Measurements from ENCODE around the gene GAK.
"Not testable (repeated sequence)": the region's sequence is repeated elsewhere in the genome, so short reads cannot be mapped to it uniquely, and the experiment has no call there.

The GAK gene

DNA sequence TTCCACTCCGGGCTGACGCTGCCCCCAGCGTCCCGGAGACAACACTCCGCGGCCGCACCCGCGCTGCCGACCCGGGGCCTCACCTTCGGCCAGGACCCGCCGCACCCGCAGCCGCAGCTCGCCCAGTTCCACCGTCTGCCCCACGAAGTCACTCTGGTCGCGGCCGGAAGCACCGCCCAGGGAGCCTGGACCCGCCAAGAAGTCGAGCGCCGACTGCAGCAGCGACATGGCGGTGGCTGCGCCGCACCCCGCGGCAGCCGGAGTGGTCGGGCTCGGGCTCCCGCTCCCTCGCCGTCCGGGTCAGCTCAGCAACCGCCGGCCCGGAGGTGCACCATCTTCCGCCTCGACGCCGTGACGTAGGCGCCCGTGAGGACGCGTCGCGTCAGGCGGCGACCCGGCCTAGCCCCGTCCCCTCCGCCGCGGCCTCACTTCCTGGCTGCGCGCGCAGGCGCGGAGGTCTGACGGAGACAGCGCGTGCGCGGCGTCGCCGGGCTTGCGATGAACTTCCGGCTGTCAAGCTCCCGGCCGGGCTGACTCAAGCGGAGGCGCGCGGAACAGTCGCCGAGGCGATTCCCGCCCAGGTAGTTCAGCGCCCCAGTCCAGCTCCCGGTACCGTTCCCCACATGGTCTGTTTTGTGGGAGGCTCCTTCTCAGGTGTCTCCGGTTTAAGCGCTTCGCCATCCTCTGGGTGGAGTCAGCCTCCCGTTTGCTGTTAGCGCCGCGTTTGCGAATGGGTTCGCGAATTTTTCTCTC lies at the start of gene GAK, which contains the start of gene TMEM175:
TSS of gene GAK (minus strand) at position 357 of the 753 bp plus-strand sequence. CDS start at position 228, 129 bp downstream.
TSS of gene TMEM175 (plus strand) at position 501 of the 753 bp plus-strand sequence. CDS start 15,280 bp downstream, outside the sequence.
- peak; percentile 97 for DNase-seq

DNA sequence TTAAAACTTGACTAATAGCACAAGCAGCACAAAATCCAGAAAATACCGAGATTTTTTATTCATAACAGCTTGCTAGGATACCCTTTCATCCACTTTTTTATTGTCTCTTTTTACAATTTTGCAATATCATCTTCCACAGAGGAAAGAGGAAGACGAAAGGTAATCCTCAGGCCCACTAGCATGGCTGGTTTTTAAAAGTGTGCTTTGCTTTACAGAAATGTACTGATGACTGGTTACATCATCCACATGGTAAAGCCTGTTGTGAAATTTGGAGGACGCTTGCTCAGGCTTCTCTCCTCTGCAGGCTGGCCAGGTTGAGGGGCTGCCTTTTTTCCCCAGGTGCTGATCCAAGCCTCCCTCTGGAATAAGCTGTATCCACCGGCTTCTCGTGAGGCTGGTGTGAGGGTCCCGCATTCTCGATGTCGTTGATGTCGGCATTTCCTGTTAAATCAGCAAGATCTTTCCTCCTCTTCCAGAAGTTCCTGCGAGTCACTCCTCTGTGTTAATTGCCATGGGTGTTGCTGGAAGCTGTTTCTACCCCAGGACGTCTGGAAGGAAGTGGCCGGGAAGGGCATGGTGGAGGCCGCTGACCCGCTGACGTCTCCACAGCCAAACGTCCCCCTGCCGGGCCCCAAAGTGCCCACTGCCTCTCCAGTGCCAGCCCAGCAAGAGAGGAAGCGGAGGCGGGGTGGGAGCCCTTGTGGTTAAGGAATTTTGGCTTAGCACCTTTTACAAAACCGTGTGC lies 47.0 kb upstream of the GAK start:
- DNase-seq = no peak

DNA sequence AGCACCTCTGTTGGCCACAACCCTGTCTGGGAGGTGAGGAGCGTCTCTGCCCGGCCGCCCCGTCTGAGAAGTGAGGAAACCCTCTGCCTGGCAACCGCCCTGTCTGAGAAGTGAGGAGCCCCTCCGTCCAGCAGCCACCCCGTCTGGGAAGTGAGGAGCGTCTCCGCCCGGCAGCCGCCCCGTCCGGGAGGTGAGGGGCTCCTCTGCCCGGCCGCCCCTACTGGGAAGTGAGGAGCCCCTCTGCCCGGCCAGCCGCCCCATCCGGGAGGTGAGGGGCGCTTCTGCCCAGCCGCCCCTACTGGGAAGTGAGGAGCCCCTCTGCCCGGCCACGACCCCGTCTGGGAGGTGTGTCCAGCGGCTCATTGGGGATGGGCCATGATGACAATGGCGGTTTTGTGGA lies 43.9 kb upstream of the GAK start:
- not testable (repeated sequence) for DNase-seq

DNA sequence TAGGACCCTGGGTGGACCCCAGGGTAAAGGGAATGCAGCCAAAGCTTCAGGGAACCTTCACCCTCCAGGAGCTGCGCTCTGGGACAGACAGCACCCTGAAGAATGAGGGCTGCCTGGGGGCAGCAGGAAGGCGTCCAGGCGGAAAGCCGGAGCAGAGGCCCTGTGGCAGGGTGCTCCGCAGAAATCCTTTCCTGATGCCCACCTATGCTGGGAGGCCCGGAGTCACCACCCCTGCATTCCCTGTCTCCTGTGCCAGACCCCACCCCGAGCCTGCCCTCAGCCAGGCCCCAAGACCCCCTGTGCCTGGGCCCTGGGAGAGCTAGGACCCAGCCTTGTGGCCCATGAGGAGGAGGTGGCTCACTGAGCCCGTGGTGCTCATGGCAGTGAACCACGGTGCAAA lies 42.6 kb upstream of the GAK start:
- DNase-seq = no peak

DNA sequence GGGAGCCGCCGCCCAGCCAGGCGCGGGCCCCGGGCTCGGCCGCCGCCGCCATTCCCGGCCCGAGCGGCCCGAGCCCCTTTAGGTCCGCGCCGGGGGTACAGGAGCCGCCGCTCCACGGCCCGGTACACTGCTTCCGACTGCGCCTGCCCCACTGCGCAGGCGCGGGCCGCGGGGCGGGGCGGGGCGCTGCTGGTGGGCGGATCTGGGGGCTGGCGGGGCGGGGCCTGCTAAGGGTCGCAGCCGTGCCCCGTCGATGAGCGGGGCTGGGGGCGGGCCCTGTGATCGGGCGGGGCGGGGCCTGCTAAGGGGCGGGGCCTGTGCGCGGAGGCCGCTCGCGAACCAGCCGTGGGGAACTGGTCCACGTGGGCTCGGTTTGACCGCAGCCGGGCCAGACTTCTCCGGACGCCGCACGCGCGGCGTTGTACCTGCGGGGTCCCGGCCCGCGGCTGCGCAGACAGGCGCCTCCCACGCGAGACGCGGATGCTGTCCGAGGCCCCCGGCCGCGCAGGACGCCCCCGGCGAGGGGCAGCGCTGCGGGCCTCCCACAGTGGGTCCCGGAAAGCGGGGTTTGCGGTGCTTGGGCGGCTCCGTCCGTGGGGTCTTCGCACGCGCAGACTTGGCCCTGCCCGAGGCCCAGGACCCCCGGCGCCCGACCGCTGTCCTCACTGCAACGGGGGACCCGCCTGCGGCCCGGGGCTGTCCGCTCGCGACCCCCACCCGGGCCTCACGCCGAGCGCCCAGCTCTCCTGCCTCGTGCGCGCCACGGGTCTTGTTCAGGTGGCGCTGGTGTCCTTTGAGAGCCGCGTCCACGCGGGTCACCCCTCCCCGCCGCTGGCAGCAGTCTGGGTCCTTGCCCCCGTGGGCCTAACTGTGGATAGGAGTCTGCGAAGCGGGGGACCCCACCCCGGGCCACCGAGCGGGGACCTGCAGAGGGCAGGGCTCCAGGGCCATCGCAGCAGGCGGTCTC lies 41.6 kb upstream of the GAK start, which contains the start of gene DGKQ:
TSS of gene DGKQ (minus strand) at position 139 of the 967 bp plus-strand sequence. CDS start at position 52, 87 bp downstream.
- peak; percentile 93 for DNase-seq

DNA sequence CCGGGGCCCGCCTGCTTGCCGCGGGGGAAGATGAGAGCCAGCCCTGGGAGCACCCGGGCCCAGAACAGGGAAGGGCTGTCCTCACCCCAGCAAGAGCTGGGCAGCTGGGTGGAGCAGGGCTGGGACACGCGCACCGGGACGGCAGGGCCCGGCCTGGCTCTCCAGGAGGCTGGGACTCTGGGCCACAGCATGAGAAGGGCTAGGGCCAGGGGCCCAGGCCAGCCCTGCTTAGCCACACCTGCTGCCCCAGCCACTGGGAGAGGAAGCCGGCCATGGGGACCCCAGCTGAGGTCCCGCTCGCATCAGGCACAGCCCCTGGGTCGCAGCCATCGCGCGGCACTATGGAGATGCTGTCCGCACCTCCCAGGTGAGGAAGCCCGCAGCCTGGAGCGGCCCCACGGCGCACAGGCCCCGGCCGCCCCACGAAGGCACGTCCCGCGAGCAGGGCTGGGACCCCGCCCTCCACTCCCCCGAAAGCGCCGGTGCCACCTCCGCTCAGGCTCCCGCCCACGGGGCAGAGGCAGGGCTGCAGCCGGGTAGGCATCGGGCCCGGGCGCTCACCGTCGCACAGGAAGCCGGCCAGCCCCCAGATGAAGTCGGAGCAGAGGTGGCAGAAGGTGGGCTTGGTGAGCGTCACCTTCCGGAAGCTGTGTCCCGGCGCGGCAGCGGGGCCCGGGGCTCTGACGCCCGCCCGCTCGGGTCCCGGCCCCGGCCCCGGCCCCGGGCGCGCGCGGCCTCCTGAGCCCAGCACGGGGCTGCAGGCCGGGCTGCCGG lies 40.7 kb upstream of the GAK start:
- peak; percentile 53 for DNase-seq

DNA sequence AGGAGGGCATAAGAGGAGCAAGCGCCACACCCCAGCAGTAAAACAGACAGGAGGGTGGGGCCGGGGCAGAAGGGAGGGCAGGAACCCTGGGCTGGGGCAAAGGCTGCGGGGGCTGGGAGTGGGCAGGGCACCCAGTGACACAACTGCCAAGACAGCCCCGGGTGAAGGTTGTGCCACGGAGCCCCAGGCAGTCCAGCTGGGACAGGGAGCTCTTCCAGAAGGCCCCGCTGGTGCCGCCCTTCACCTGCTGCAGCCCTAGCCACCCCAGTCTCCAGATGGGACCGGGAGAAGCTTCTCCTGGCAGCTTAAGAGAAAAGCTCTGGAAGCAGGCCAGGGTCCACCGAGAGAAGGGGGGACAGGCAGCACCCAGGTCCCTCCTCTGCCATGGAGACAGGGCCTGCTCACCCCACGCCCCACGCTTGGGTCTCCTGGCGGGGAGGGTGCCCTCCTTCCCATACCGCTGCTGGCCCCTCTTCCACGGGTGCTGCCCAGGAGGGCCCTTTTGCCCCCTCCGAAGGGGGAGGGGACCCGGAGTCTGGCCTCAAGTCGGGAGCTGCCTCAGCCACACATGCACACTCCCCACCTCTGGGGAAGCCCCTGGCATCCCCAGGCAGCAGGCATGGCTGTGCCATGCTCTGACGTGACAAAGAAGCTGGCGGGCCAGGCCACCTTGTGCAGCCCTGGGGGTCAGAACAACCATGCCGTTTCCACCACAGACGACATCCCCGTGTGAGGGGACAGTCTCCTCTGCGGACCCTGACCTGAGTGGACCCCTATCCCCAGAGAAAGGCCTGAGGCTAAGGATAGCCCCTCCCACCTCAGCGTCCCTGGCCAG lies 39.8 kb upstream of the GAK start:
- DNase-seq = no peak

DNA sequence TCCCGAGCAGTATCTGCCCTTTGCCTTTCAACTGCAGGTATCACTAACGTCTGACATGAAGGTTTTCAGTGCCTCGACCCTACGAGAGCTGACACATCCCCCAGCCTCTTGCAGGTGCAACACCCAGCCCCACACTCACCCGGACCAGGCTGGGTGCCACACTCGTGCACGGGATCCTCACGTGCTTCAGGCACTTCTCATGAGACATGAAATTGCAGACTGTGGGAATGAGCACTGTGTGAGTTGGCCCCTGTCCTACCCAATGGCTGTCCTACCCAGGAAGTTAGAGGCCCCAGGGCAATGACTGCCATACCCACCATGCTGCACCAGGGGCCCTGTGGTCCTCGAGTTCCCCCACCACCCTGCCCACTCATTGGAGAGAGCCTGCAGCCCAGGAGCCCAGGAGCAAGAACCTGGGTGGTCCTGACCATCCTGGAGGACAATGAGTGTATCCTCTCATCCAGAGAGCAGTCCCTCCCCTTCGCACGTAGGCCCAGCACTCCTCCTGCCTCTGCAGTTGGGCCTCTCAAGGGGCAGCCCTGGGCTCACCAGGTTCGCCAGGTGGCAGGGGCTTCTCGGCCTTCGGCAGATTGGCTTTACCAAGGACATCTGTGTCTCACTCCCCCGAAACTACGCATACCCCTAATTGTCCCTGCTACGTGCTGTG lies 38.9 kb upstream of the GAK start:
- DNase-seq = no peak

DNA sequence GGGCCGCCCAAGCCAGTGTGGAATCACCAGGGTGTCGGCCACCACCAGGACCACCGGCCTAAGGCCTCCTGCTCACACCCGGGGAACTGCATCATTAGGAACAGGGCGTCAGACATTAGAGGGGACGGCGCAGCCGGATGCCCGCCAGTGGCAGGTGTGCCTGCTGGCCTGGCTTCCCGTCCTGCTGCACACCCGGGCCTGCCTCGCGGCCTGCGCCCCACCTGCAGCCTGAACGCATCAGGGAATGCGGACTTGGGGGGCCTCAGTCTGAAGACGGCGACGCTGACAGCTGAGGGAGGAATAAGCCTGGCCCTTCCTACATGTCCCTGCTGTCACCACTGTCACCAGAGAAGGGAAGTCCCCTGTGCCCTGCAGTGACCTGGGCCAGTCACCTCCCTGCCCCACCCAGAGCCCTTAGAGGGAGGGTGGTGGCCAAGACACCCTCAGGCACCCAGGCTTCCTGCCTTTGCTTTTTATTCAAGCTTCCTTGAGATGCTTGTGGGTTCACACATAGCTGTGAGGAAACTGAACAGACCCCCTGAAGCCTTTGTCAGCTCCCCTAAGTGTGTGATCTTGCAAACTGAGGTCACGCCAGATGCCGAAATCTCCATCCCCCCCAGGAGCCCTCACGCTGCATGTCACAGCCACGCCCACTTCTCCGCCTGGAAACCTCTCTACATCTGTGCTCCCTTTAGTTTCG lies 38.1 kb upstream of the GAK start:
- DNase-seq = no peak

DNA sequence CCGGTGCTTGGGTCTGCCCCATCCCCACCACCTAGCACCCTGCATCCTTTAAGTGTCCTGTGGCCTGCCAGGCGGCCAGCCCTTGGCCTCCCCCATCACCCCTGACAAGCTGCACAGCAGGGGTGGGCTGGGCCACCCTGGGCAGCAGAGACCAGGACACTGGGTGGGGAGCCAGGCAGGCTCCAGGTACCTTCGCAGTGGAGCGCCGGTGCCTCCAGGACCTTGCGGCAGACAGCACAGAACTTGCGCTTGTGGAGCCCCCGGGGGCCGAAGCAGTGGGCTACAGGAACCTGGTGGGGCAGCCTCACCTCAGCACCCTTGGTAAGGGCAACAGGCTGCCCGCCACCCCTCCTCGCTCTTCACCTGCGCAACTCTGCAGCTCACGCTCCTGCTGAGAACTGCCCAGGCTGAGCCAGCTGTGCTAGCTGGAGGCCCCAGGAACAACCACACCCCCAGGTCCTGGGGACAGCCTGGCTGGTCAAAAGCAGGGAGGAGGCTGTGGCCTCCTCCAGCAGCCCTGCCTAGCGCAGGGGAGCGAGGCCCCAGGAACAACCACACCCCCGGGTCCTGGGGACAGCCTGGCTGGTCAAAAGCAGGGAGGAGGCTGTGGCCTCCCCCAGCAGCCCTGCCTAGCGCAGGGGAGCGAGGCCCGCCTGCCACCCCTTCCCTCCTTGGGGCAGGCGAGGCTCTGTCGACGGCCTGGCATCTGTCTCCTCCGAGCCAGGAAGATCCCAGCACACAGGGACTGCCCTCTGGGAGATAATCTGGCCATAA lies 36.7 kb upstream of the GAK start:
- DNase-seq = no peak

DNA sequence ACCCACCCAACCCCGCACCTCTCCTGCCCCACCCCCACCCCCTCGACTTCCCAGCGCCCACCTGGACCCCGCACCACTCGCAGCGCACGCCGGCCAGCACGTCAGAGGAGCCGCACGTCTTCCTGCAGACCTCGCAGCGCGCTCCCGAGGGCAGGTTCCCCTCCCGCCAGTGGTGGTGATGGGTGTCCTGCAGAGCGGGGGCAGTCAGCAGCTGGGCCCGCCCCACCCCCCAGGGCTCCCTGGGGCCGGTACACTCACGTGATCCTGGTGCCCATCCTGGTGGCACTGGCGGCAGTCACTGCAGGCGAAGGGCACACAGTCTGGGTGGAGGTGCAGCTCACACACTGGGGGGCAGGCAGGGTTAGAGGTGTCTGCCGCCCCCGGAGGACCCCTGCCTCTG lies 36.1 kb upstream of the GAK start:
- DNase-seq = no peak

DNA sequence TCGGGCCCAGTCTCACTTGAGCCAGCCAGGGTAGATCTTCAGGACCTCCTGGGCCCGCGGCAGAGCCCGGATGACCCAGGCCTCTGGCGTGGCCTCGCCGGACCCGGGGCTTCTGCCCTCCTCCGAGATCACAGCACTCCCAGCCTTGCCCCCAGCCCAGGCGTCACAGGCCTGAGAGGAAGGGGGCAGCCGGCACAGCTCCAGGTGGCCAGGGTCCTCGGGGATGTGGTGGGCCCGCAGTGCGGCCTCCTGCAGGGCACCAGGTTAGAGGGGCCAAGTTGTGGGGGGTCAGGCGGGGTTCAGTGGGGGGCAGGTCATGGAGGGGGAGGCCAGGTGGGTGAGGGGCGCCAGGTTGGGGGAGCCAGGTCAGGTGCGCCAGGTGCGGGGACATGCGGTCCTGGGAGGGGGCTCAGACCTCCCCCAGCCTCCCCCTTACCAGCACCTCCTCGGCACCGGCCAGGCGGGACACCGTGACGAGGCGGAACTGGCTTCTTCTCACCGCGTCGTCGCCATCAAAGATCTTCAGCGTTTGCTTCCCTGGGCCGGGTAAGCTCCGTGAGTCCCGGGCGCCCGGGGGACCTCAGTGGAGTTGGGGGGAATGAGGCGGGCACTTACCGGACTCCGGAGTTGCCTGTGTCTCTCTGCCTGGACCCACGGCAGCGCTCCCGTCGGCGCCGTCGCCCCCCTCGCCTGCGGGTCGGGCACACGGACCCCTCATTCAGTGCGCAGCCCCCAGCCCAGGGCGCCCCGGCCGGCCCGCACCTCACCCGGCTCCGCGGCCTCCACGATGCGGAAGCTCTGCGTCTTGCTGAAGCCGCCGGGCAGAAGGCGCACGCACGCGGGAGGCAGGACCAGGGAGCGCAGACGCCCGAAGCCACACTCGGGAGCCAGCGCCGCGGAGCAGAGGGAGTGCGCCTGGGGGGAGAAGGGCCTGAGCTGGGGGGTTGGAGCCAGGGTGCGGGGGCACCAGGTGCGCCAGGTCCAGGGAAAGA lies 35.3 kb upstream of the GAK start:
- DNase-seq = peak; percentile 56

DNA sequence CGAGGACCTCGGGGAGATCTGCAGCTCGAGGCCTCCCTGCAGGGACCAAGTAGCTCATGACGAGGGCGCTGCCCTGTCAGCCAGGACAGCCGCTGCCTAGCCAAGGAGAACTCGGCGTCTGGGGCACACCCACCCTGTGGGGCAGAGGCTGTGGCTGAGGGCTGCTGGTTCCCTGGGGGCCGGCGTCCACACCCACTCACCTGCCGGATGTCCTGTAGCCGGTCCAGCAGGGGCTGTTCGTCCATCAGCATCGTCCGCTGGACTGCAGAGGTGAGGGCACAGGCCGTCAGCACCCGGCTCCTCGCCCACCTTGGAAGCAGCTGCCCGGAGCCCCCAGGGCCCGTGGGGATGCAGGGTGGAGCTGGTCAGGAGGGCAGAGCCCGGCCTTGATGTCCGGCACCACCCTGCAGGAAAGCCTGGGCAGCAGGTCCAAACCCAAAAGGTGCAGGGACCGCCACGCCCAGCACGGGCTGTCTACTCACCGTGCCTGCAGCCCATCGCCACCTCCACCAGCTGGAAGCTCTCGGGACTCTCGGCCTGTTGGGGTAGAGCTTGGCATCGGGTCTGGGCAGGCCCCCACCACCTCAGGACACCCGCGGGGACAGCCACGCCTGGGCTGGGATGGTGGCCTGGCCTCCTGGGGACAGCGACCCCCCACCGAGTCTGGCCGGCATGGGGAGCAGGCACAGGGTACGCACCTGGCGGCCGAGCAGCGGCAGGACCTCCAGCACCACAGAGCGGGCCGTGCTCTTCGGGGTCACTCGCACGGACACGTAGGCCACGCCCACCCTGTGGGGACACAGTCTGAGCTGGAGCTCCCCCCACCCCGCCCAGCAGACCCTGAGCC lies 34.4 kb upstream of the GAK start:
- no peak for DNase-seq

DNA sequence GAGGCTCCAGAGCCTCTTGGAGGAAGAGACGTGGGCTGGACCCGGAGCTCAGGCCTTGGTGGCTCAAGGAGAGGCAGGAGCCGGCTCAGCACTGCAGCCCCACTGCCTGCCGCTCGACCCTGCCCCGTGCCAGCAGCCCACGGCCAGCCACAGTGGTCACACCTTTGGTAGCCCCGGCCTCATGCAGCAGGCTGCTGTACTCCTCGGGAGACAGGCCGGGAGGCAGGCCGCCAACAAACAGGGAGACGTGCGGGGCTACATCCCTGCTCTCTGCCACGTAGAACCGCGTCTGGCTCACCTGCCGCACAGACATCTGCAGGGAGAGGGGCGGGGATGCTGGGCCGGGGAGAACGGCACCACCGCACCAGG lies 33.6 kb upstream of the GAK start:
- DNase-seq = no peak

DNA sequence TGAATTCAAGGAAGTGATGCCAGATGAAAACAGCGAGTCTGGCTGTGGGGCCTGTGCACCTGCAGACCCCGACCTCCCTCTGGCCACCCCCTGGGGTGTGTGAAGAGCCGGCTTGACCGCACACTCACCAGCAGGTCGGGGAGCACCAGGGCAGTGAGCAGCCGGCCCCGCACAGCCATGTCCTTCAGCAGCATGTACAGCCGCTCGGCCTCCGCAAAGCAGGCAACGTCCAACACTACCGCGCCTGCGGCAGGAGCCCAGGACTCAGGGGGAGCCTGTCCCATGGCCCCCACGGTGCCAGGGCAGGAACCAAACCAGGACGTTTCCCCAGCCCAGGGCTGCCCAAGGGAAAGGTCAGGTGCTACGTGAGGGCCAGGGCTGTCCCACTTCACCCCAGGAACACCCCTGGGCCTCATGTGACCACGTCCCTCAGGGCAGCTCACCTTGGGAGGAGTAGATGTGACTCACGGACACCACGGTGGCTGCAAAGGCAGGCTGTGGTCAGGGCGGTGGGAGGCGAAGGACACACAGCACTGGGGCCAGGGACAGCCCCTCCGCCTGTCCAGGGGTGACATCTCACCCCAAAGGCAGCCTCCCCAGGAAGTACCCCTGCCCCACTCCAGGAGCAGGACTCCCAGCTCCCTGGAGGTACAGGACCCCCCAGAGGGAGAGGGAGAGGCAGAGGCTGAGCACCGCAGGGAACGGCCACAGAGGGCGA lies 33.1 kb upstream of the GAK start:
- DNase-seq = no peak
